IPS-18c (cell line): ENCODE measurements around the gene GDF11.

Experiments used
- H3K4me3 ChIP-seq: 2 replicates; pipeline ENCODE4 v1.7.0; 2013; ENCODE audit warnings: low read depth, mild to moderate bottlenecking, low read length, moderate library complexity; ENCODE audit not compliant: insufficient read depth
- H3K9me3 ChIP-seq: one replicate; pipeline ENCODE4 v1.6.1; 2013; ENCODE audit warnings: mild to moderate bottlenecking, low read length, moderate library complexity; ENCODE audit not compliant: control insufficient read depth, insufficient read depth

GDF11 gene

DNA sequence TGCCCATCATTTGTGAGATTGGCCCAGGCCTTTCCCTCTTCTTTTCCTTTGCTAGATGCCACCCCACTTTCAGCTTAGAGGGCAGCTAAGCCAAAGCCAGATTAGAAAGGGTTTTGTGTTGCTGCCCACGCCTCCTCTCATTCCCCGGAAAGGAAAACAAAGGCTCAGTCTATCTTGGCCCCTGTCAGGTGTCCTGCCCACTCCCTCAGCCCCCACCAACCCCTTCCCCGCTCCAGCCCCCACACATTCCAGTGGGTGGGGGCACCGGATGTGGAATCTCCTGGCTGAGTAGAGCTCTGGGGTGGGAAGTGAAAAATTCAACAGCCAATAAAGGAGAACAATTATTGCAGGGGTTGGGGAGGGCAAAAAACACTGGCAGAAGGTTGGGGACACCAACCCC, 24.9 kb upstream of the GDF11 start:
- Histone ChIP-seq H3K9me3 (no peaks in the 10 kb centered on the region), H3K4me3 (peak overlapping the region; percentile 11)

DNA sequence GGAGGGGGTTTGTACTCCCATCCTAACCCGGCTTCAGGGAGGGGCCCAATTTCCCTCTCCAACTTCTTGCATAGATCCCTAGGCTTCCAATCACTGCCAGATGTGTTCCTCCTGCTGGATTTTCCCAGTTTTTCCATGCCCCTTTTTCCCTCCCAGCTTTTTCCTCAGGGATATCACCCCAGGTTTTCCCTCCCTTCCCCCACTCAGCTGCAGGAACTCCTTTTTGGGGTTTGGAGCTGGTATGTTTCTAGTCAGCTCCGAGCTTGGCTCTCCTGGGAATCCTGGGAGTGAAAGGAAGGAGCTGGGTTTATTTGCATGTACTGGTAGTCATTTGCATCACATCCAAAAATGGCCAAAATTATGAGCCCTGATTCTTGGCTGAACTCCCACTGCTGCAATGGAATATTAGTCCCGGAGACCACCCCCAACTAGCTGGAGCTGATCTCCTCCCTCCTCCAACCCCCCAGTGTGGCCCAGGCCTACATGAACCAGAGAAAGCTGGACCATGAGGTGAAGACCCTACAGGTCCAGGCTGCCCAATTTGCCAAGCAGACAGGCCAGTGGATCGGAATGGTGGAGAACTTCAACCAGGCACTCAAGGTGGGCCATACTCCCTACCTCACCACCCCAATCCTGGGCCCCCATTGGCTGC, 24.2 kb upstream of the GDF11 start:
- no peaks in the 10 kb centered on the region for H3K9me3 ChIP-seq
- H3K4me3 ChIP-seq, result 0 out of 2 replicates have a peak overlapping the region, but pooled peaks have one; percentile 11

DNA sequence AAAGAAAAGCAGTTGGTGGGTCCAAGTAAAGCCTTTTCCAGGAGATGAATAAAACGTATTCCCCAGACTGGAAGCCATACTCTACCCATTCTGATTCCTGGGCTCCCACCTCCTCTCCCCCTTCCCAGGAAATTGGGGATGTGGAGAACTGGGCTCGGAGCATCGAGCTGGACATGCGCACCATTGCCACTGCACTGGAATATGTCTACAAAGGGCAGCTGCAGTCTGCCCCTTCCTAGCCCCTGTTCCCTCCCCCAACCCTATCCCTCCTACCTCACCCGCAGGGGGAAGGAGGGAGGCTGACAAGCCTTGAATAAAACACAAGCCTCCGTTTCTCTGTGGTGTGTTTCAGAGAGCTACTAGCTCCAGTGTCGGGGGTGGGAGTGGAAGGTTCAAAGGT, 23.6 kb upstream of the GDF11 start:
- no peak overlapping the region for H3K4me3 ChIP-seq
- no peaks in the 10 kb centered on the region for H3K9me3 ChIP-seq

DNA sequence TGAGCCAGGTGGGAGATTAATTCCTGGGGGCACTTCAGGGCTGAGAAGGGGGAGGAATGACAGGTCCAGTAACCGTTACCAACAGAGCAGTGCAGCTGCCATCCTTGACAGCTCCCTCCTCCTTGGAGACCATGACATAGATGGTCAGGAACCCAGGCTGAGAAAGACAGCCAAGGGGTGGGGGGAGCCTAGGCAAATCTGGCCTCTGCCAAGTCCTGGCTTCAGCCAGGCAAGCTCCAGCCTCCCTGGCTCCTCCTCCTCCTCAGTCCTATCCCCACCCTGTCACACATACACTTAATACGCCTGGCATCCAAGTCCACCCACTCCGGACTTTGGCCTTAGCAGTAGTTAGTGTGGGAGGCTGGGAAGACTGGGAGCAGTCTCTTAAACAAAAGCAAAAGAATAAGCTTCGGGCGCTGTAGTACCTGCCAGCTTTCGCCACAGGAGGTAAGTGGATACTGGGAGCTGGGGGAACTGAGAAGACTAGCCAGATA, 22.8 kb upstream of the GDF11 start, which contains the start of gene RDH5:
Gene RDH5, plus strand, starts transcription at position 323 of the 494 bp plus-strand sequence. CDS start 792 bp downstream, outside the sequence.
- H3K4me3 ChIP-seq, result no peak within 1 kb of the TSS

DNA sequence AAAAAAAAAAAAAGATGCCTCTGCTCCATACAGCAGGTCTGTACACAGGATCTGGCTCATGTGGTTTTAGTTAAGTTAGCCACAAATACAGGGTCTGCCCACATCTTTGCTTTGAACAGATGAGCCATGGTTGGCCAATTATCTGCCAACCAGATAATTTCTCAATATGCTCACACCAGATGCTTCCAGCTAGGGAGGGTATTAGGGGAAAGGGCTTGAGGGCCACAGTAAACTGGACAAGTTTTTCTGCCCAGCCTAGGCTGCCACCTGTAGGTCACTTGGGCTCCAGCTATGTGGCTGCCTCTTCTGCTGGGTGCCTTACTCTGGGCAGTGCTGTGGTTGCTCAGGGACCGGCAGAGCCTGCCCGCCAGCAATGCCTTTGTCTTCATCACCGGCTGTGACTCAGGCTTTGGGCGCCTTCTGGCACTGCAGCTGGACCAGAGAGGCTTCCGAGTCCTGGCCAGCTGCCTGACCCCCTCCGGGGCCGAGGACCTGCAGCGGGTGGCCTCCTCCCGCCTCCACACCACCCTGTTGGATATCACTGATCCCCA, 22.0 kb upstream of the GDF11 start:
- no peaks in the 10 kb centered on the region for H3K9me3 ChIP-seq

More for the DNA sequence above, 22.8 kb upstream of the GDF11 start, which contains the start of gene RDH5:
- H3K9me3 ChIP-seq, result no peaks in the 10 kb centered on the region

DNA sequence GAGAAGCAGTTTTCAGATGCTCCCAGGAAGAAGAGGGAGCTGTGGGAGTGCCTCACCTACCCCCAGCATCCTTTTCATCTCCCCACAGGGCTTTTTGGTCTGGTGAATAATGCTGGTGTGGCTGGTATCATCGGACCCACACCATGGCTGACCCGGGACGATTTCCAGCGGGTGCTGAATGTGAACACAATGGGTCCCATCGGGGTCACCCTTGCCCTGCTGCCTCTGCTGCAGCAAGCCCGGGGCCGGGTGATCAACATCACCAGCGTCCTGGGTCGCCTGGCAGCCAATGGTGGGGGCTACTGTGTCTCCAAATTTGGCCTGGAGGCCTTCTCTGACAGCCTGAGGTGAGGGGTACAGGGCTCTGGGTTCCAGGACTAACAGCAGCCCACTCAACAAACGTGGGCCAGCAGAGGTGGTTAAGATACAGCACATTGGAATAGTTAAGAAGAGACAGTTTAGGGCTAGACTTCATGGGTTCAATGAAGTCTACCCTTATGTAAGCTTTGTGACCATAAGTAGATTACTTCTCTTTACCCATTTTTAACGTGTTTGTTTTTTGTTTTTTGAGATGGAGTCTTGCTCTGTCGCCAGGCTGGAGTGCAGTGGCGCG, 21.2 kb upstream of the GDF11 start:
- no peaks in the 10 kb centered on the region for H3K9me3 ChIP-seq
- no peak overlapping the region for H3K4me3 ChIP-seq

More for the DNA sequence above, 22.0 kb upstream of the GDF11 start:
- H3K4me3 ChIP-seq, result no peak overlapping the region

DNA sequence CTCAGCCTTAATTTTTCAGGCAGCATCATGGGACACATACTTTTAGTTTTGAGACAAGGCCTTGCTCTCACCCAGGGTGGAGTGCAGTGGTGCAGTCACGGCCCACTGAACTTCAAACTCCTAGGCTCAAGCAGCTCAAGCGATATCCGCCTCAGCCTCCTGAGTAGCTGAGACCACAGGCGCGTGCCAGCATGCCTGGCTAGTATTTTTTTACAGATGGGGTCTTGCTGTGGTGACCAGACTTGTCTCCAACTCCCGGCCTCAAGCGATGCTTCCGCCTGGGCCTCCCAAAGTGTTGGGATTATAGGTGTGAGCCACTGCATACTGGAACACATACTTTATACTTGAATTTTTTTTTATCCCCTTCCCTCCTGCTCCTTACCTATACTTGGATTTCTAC, 20.0 kb upstream of the GDF11 start:
- Histone ChIP-seq H3K9me3 (no peaks in the 10 kb centered on the region), H3K4me3 (no peak overlapping the region)

DNA sequence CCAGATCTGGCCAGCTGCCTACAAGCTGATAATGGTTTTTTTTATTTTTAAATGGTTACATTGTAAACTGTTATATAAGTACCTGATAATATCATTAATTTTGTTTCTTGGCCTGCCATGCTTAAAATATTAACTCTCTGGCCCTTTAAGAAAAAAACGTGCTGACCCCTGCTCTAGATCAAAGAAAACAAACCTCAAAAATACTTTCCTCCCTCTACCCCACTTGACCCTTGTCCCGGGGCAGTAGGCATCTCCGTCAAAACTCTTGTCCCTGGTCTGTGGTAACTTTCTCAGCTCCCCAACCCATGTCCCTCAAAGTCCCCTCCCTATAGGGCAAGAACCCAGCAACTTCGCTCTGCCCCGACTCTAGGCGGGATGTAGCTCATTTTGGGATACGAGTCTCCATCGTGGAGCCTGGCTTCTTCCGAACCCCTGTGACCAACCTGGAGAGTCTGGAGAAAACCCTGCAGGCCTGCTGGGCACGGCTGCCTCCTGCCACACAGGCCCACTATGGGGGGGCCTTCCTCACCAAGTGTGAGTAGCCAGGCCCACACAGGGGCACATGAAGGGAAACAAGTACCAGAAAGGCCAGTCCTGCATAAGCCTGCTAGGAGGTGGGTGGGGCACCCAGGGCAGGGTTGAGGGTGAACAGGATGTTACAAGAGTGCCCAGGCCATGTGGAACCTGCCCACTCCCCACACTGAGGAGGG, 19.3 kb upstream of the GDF11 start:
- Histone ChIP-seq H3K9me3 (no peaks in the 10 kb centered on the region), H3K4me3 (no peak overlapping the region)

DNA sequence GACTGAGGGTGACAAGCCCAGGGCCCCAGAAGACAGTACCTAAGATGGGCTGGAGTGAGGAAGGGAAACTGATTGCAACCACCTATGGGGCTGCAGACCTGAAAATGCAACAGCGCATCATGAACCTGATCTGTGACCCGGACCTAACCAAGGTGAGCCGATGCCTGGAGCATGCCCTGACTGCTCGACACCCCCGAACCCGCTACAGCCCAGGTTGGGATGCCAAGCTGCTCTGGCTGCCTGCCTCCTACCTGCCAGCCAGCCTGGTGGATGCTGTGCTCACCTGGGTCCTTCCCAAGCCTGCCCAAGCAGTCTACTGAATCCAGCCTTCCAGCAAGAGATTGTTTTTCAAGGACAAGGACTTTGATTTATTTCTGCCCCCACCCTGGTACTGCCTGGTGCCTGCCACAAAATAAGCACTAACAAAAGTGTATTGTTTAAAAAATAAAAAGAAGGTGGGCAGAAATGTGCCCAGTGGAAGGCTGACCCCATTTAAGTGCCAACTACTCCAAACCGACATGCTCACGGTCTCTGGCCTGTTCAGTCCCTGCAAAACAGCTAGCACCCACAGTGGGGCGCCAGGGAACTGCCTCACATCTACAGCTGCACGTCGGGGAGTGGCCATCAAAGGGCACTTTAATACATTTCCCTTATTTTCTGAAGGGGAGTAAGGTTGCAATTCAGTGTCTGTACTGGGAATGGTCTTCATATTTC, 18.5 kb upstream of the GDF11 start:
- no peak overlapping the region for H3K4me3 ChIP-seq
- no peaks in the 10 kb centered on the region for H3K9me3 ChIP-seq

DNA sequence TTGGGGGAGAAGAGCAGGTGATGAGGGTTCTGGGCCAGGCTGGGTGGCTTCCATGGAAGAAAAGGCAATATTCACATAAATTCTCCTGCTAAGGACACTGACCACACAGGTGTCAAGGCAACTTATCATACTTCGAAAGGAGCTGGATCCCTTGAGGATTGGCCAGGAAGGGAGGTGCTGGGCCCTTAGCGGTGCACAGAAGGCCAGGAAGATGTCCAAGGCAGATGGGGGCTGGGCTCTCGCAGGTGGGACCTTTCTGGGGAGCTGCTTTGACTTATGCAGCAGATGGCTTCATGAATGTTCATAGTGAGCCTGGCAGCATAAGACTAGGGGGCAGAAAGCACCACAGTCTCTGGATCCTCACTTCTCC, 18.0 kb upstream of the GDF11 start:
- H3K4me3 ChIP-seq, result no peak overlapping the region
- no peaks in the 10 kb centered on the region for H3K9me3 ChIP-seq

DNA sequence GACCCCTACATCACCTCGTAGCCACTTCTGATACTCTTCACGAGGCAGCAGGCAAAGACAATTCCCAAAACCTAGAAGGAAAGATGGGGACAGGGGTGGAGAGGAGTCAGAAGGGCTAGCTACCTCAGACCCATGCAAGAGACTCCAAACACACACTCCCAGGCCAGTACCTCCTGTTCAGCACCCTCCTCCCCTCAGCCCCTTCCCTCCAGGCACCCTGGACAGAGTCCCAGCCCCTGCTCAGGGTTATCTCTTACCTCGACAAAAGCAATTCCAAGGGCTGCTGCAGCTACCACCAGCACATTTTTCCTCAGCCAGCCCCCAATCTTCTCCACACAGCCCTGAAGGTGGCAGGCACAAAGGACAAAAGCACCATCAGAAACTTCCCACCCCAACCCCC, 17.4 kb upstream of the GDF11 start:
- Histone ChIP-seq H3K9me3 (no peaks in the 10 kb centered on the region), H3K4me3 (no peak overlapping the region)

DNA sequence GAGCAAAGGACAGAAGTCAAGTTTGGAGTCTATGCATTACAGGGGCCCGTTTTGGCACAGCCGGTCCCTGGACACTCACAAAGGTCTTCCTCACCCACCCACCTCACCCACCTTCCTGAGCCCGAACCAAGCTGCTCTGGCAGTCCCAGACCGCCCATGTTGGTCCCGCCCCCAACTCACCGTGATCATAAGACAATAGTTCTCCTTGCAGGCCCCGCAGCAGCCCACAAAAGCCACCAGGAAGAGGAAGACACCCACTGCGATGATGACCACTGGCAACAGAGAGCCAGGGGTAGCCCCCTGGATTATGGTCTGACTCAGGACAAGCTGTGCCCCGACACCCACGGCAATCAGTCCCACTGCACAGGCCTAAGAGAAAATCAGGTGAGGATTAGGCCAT, 16.0 kb upstream of the GDF11 start:
- Histone ChIP-seq H3K4me3 (peak overlapping the region; percentile 92; the same call in 1 of the 2 replicates), H3K9me3 (no peaks in the 10 kb centered on the region)

DNA sequence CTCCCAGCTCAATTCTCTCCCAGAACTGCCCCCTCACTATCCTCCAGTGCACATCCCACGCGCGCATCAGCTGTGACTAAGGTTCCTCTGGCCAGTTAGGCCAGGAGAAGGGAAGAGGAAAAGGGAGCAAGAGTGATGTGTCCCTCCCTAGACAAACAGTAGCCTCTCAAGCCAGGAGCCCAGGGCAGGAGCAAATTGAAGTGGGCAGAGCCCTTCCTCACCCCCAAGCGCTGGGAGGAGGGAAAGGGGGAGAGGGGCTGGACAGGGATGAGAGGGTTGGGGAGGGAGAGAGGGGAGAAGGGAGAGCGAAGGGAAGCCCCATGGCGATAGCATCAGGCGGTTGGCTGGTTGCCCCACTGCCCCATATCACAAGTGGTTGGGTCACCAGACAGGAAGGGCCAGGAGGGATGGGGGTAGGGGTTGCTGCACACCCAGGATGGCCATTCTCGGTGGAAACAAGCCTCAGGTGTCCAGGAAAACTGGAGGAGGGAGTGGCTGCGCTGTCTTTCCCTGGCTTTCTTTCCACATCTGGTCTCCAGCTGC, 15.2 kb upstream of the GDF11 start:
- Histone ChIP-seq H3K4me3 (peak overlapping the region; percentile 92), H3K9me3 (no peaks in the 10 kb centered on the region)

DNA sequence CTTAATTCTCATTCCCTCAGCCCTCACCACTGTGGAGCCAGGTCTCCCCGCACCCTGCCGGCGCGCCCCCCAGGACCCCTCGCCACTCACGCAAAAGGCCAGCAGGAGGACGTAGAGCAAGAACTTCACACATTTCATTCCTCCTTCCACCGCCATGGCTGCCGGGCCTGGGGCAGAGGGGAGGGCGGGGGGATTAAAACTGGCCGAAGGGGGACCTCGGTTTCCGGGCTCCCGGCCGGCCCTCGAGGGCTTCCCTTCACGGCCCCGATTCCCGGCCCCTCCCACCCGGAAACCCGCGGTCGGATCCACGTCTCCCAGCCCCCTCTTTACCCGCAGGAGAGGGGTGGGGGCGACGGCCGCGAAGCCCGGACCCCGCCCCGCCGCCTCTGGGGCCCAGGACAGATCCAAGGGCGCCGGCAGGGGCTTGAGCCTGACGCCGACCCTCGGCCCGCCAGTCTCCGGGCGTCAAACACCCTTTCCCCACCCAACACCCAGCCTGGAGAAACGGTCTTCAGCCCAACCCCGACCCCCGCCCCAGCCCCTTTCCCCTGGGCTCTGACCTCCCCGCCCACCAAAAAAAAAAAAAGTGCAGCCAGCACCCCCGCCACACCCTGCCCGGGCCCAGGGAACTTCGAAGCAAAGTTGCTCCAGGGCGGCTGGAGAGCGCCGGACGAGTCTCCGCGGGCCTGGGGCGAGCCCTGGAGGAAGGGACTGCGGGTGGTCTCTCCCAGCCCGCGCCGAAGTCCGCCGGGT, 14.6 kb upstream of the GDF11 start:
- Histone ChIP-seq H3K9me3 (no peaks in the 10 kb centered on the region), H3K4me3 (peak overlapping the region; percentile 92)

DNA sequence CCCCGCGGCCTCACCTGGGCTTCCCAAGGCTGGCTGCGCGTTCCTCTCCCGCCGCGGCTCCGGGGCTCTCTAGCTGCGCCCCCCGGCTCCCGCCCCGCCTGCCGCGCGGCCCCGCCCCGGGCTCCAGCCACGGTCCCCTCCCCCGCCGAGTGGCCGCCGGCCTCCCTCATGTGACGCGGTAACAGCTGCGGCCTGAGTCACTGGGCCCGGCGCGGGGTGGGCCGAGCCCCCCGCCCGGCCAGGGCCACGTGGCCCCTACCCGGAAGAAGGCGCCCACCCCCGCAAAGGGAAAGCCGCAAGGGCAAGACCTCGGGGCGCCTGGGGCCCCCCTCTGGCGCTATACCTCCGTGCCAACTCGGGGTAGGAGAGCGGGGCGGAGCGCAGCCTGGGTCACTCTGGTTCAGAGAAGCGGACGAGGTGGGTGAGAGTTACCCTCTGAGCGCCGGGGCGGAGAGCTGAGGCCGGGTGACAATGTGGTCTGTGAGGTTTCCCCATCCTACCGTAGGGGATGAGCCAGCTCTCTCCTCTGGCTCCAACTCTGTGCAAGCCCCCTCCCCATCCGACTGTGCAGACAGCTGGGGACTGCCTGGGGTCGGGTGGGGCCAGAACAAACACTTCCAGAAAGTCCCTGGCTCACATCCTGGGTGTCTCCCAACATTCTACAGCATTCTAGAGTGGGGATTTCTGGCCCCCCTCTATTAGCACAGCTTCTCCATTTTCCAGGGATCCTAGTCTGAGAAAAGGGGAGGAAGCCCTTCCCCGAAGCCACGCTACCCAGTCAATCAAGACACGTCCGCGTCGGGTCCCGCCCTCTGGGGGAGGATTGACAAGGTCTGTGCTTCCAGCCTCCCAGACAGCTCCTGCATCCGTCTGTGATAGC, 13.7 kb upstream of the GDF11 start, which contains the start of gene CD63:
Gene CD63, minus strand, starts transcription at position 71 of the 880 bp plus-strand sequence. CDS start 668 bp downstream, outside the sequence.
- no peaks in the 10 kb centered on the region for H3K9me3 ChIP-seq
- peak within 1 kb of the TSS; percentile 92 for H3K4me3 ChIP-seq
